Suppressor macrophage treated with lipopolysaccharide for 4 hours (primary cell): ENCODE measurements around the gene QDPR.
"Not testable (repeated sequence)": the region's sequence is repeated elsewhere in the genome, so short reads cannot be mapped to it uniquely, and the experiment has no call there.

Source experiments
- DNase-seq: peaks from one replicate; pipeline ENCODE4 v3.0.0-alpha.2; 2020

The QDPR gene

DNA sequence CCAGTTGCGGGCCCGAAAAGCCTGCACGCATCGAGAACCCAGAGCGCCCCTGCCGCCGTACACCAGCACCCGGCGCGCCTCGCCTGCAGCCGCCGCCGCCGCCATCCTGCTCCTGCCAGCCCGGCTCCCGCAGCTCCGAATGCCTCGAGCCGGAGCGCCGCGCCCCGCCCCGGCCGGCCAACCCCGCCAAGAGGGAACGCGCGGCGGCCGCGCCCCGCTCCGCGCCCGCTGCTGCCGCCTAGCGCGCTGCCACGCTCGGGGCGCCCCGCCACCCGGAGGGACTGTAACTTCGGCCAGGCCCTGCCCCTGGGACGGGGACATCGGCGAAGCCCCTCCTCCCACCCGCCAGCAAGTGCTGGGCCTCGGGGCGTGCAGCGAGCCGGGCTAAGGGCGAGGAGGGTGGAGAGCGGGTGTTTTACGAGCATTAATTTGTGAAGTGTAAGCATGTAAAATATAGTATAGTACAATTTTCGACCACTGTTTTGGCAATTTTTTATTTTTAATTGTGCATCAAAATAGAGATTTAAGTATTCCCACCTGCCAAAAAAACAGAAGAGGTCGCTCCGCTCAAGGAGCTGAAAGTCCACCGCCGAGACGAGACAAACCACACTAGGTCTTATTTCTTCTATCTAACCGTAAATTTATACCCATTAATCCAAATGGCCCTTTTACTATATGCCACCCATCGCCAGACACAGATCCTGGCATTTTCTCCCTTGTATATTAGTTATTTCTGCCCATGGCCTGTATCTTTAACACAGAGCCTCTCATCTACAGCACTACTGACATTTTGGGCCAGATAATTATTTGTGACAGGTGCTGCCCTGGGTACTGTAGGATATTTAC lies at the start of gene QDPR:
TSS of gene QDPR (minus strand) at position 141 of the 846 bp plus-strand sequence. CDS start at position 105, 36 bp downstream.
- peak; percentile 89 for DNase-seq

DNA sequence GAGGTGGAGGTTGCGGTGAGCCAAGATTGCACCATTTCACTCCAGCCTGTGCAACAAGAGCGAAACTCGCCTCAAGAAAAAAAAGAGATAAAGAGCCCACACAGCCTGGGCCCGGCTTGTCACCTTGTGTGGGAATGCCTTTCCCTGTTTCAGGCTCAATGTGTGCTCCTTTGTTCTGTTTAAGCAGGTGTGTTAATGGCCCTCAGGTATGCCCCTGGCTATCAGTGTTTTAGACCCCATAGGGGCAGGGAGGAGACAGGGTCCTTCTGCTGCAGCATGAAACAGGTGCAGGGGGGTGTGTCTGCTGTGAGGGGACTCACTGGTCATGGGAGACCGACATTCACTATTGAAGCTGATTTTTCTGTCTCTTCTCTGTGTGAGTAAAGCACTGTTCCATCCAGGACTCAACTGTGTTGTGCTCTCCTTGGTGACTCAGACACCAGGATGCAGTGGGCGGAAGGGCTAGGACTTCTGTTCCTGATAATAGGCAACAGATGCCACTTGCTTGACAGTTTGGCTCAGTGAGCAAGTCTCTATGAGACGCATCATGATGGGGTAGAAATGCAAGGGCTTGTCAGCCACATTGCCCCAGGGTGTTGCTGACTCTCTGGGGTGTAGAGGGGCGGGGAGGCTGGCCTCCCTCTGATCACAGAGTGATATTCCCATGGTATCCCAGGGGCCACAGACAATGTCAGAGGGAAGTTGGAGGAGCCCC lies 49.5 kb upstream of the QDPR start:
- DNase-seq = peak; percentile 72

GRCh38 chr4:17560065-17560673 lies 48.3 kb upstream of the QDPR start:
- DNase-seq = no peak

DNA sequence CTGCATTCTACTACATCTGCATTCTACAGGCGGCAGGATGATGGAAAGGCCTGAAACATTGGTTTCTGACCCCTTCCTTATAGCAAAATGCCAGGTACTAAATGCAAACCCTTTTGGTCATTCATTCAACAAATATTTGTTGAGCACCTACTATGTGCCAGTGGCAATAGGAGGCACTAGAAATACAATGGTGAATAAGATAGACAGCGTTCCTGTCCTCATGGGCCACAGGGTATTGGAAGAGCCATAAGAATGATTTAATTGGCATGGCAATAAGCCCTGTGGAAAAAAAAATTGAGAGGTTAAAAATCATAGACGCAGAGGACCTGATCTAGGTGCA lies 47.8 kb upstream of the QDPR start:
- DNase-seq = no peak

- no peak for DNase-seq
Measured at GRCh38 chr4:17558941-17559708, 47.2 kb upstream of the QDPR start.

DNA sequence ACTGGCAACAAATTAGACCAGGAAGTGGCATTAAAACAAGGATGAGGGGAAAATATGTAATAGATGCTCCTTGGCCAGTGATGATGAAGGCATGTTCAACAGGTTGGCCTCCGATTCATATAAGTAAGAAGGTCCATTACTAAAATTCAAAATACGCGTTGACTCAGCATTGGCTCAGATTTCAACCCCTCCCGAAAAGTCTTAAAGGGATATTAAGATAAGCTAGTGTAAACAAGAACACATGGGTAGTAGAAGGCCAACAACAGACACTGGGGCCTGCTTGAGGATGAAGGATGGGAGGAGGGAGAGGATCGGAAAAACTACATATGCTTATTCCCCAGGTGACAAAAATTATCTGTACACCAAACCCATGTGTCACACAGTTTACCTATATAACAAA lies 46.0 kb upstream of the QDPR start:
- no peak for DNase-seq

GRCh38 chr4:17556498-17556897 lies 44.6 kb upstream of the QDPR start:
- DNase-seq = no peak

DNA sequence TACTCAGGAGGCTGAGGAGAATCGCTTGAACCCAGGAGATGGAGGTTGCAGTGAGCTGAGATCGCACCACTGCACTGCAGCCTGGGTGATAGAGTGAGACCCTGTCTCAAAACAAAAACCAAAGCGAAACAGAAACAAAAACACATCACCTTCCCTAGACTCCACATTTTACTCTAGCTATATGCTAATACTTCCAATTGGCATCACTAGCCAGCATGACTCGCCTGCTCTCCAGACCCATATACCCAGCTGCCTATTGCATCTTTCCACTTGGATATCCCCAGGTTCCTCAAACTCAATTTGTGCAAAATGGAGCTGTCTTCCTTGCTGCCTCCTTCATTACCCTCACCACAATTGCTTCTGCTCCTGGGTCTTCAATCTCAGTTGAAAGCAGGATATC lies 42.7 kb upstream of the QDPR start:
- DNase-seq = peak; percentile 26

- DNase-seq = no peak
Measured at GRCh38 chr4:17552427-17552826, 40.5 kb upstream of the QDPR start.

- DNase-seq = no peak
Measured at GRCh38 chr4:17550549-17550948, 38.7 kb upstream of the QDPR start.

GRCh38 chr4:17546678-17547077 lies 34.8 kb upstream of the QDPR start:
- no peak for DNase-seq

GRCh38 chr4:17546222-17546621 lies 34.3 kb upstream of the QDPR start:
- DNase-seq = no peak

DNA sequence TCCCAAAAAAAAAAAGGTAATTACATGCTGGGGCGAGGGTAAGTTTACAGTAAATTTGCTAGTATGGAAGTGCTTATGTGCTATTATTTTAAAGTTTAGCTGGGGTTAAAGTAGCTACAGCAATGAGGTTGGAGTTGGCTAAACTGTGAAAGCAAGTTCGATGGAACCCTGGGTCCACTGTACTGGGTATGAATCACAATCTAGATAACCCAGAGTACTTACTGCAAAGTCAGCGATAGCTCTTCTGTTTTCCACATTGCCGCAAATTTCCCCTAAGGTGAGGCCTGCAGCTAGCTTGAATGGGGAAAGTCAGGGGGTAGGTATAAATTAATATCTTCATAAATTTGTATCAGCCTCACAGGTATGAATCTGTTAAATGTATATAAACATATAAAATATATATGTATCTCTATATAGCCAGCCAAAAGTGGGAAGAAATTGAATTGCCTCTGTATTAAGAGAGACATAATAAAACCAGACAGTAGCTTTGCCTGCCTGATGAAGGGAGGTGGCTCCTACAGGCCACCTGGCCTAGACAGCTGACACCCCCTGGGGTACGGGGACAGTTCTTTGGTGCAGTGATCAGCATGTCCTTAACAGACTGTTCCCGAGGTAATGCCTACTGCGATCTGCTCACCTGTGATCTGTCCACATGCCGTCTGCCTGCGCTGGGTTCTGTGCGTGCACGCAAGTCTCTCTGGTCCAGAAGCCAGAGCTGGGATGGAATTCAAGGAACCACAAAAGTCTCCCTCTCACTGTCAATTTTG lies 33.7 kb upstream of the QDPR start:
- DNase-seq = no peak

- DNase-seq = no peak
Measured at GRCh38 chr4:17544831-17545234, 32.9 kb upstream of the QDPR start.

- DNase-seq = peak; percentile 81
Measured at GRCh38 chr4:17544205-17544604, 32.3 kb upstream of the QDPR start.

DNA sequence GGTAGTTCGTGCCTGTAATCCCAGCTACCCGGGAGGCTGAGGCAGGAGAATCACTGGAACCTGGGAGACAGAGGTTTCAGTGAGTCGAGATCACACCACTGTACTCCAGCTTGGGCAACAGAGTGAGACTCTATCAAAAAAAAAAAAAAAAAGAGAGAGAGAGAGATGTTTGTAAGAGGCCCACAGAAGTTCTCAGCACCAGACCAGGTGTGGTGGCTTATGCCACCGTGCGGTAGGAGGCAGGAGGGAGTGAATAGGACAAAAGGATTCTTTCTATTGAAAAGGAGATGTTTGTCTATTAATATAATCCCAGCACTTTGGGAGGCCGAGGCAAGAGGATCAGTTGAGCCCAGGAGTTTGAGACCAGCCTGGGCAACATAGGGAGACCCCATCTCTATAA lies 25.2 kb upstream of the QDPR start:
- DNase-seq = not testable (repeated sequence)

GRCh38 chr4:17535906-17536305 lies 24.0 kb upstream of the QDPR start:
- DNase-seq = no peak

GRCh38 chr4:17535242-17535641 lies 23.4 kb upstream of the QDPR start:
- DNase-seq = no peak

DNA sequence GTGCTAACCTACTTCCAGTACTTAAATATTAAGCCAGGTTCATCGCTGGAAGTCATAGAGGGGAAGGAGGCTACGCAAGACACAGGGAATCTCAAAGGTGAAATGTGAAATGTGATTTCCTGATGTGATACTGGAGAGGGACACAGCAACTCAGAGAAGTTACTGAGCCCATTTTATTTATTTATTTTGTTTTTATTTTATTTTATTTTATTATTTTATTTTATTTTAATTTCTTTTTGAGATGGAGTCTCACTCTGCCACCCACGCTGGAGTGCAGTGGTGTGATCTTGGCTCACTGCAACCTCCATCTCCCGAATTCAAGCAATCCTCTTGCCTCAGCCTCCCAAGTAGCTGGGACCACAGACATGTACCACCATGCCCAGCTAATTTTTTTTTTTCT lies 22.8 kb upstream of the QDPR start:
- DNase-seq = no peak

DNA sequence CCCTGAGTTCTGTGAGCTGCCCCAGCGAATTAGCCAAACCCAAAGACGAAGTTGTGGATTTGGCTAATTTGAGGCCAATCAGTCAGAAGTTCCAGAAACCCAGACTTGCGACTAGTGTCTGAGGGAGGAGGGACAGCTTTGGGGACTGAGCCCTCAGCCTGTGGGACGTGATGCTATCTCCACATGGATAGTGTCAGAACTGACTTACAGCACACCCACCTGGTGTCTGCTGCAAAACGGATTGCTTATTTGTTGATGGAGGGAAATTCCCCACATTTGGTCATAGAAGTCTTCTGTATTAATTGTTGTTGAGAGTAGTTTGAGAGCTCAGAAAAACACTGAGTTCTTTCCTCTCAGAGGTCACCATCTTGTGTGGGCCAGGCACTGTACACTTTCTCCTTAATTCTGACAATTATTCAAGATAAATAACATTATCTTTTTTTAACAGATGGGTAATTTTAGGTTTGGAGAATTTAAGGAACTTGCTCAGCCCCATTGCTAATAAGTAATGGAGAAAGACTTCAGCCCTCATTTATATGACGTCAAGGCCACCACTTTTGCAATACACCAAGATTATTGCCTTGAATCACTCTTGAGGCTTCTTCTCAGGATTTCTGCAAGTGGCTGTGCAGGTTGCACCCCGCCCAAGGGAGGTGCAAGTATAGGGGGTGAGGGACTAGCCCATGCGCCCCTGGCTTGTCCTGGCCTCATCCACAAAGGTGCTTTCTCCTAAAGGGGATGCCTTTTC lies 19.8 kb upstream of the QDPR start:
- DNase-seq = peak; percentile 62

- DNase-seq = no peak
Measured at GRCh38 chr4:17528551-17529165, 16.8 kb upstream of the QDPR start.
